Measurements from ENCODE around the gene CEP70. TPM values are rescaled to one million over a fixed set of nuclear protein-coding genes. Genes with fewer than 3 reads are reported as not detected.

The CEP70 gene
- total and polyA plus RNA-seq, 12 donors = 10.6 to 32.2 (median 23.8) TPM

DNA sequence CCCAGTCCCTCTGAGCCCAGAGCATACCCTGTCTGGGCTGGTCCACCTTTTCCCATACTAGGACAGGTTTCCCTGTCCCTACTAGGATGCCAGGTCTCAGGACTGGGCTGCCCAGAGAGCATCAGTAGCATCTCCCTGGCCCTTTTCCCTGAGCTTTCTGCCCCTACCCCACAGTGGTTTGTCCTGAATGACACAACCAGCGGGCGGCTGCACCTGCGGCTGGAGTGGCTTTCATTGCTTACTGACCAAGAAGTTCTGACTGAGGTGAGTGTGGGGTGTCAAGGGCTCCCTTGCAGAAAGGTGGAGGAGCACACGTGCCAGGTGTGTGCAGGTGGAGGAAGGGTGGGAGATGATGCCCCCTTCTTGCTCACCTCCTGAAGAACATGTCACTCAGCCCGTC lies 126.1 kb downstream of the CEP70 start:
- DNase-seq (no peak), ATAC-seq (no peak)
- 90 to 92% methylated on average over 5 of the region's 5 CpGs for WGBS, 2 donors
- intact Hi-C loops (cut with DNase I) = no loop called here
- Histone ChIP-seq H3K27ac (no peak overlapping the region), H3K4me1 (peaks cover 0 to 31% (median 4%) of the 10 kb centered on the region in 9 donors), H3K36me3 (no peaks in the 10 kb centered on the region), H3K9me3 (no peaks in the 10 kb centered on the region), H3K4me3 (no peak overlapping the region), H3K27me3 (no peaks in the 10 kb centered on the region)
- TF ChIP-seq, protein P1, sequence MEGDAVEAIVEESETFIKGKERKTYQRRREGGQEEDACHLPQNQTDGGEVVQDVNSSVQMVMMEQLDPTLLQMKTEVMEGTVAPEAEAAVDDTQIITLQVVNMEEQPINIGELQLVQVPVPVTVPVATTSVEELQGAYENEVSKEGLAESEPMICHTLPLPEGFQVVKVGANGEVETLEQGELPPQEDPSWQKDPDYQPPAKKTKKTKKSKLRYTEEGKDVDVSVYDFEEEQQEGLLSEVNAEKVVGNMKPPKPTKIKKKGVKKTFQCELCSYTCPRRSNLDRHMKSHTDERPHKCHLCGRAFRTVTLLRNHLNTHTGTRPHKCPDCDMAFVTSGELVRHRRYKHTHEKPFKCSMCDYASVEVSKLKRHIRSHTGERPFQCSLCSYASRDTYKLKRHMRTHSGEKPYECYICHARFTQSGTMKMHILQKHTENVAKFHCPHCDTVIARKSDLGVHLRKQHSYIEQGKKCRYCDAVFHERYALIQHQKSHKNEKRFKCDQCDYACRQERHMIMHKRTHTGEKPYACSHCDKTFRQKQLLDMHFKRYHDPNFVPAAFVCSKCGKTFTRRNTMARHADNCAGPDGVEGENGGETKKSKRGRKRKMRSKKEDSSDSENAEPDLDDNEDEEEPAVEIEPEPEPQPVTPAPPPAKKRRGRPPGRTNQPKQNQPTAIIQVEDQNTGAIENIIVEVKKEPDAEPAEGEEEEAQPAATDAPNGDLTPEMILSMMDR (IDR thresholded peaks at IDR 0.05) = no peak

DNA sequence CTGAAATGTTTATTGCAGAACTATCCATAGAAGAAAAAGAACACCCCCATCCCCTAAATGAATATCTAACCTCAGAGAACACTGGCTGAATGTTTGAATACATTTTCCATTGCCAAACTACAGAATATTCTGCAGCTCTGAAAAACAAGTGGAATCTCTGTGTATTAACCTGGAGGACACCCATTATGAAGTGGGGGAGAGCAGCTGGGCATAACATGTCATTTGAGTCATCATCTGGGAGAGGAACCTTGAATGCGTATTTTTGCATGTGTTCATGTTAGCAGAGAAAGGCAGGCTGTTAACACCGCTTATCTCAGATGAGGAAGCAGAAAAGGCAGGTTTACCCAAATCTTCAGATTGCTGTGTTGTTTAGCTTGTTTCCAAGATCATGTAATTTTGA lies 128.1 kb downstream of the CEP70 start:
- Histone ChIP-seq H3K27me3 (no peaks in the 10 kb centered on the region), H3K27ac (no peak overlapping the region), H3K4me3 (no peak overlapping the region), H3K9me3 (no peaks in the 10 kb centered on the region), H3K4me1 (peaks cover 0 to 28% (median 4%) of the 10 kb centered on the region in 9 donors), H3K36me3 (no peaks in the 10 kb centered on the region)
- intact Hi-C loops (cut with DNase I) = no loop called here
- TF ChIP-seq, protein P1 (IDR thresholded peaks at IDR 0.05) = no peak
- WGBS, 2 donors = 69 to 76% methylated on average over 2 of the region's 2 CpGs
- ATAC-seq = no peak
- DNase-seq = no peak

DNA sequence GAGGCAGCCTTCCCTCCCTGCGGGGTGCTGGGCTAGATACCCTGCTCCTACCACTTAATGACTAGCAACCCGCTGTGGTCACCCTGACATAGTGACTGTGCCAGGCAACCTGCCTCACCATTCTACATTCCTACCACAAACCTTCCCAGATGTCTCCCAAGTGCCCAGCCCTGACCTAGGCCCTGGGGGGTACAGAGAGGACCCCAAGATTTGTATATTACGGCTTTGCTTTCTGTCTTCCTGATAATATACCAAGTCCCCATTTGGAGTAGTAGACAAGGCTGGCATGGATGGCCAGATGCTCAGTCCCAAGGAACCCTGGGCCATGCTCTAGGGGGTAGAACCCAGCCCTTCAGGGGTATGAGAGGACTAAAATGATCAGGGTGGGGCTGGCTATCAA lies 128.6 kb downstream of the CEP70 start:
- 94 to 100% methylated on average over 3 of the region's 3 CpGs for WGBS, 2 donors
- no peak for ATAC-seq
- intact Hi-C loops (cut with DNase I) = no loop called here
- no peak overlapping the region for H3K4me3 ChIP-seq
- H3K9me3 ChIP-seq = no peaks in the 10 kb centered on the region
- TF ChIP-seq, protein P1 (IDR thresholded peaks at IDR 0.05) = no peak
- H3K27me3 ChIP-seq = no peaks in the 10 kb centered on the region
- DNase-seq = no peak
- no peak overlapping the region for H3K27ac ChIP-seq
- H3K4me1 ChIP-seq = peaks cover 0 to 23% (median 4%) of the 10 kb centered on the region in 9 donors
- H3K36me3 ChIP-seq = no peaks in the 10 kb centered on the region

DNA sequence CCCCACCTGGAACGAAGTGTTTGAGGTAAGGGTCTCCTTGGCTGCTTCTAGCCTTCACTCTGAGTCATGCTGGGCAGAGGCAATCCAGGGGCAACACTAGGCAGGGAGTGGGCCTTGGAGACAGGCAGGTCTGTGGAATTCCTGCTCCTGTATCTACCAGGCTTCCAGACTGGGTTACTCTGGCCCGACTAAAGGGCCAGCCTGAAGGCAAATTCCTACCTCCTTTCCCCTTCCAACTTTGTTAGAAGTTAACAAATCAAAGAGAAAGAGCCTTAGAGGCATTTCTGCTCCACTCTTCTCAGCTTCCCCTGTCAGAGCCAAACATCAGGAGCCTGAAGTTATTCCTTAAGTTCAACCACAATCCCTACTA lies 129.6 kb downstream of the CEP70 start:
- ATAC-seq = no peak
- TF ChIP-seq, protein P1 (IDR thresholded peaks at IDR 0.05) = no peak

More for the DNA sequence above, 129.6 kb downstream of the CEP70 start:
- Histone ChIP-seq H3K4me3 (no peak overlapping the region), H3K9me3 (no peaks in the 10 kb centered on the region), H3K36me3 (no peaks in the 10 kb centered on the region), H3K27ac (no peak overlapping the region), H3K4me1 (peaks cover 0 to 21% (median 4%) of the 10 kb centered on the region in 9 donors), H3K27me3 (no peaks in the 10 kb centered on the region)
- WGBS, 2 donors = 83 to 89% methylated on average over 2 of the region's 2 CpGs
- intact Hi-C loops (cut with DNase I) = no loop called here
- no peak for DNase-seq
